ENCODE results near the gene STMN3.

Gene STMN3

DNA sequence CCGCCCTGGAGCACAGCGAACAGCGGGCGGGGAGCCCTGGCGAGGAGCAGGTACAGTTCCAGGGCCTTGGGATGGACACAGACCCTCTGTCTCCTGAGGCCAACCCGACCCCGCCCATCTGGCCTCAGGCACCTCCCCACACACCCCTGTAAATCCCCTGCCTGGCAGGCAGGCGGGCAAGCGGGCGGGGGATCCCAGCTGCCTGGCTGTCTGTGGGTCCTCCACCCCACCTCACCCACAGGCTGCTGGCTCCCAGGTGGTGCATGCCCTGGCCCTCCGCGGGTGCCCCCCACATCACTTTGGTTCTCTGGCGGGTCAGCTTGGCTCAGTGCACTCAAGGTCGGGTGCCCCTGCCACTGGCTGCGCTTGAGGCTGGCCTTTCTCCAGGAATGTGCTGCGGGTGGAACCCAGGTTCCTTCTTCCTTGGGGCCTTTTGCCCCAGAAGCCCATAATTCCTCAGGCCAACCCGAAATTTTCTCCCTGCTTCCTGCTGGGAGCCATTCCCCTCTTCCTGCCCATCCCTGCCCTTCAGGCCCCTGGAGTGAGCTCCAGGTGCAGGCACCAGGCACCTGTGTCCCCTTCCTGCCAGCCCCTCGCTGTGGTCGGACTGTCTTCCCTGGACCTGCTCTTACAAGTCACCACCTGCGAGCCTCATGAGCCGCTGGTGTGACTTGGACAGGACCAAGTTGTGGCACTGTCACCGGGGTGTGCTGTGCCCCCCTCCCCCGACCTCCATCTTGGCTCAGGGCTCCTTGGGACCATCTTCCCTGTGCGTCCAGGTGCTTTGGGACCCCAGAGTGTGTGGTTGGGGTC, 37.9 kb upstream of the STMN3 start:
- no peak for DNase-seq (ENCODE audit: low read depth)

DNA sequence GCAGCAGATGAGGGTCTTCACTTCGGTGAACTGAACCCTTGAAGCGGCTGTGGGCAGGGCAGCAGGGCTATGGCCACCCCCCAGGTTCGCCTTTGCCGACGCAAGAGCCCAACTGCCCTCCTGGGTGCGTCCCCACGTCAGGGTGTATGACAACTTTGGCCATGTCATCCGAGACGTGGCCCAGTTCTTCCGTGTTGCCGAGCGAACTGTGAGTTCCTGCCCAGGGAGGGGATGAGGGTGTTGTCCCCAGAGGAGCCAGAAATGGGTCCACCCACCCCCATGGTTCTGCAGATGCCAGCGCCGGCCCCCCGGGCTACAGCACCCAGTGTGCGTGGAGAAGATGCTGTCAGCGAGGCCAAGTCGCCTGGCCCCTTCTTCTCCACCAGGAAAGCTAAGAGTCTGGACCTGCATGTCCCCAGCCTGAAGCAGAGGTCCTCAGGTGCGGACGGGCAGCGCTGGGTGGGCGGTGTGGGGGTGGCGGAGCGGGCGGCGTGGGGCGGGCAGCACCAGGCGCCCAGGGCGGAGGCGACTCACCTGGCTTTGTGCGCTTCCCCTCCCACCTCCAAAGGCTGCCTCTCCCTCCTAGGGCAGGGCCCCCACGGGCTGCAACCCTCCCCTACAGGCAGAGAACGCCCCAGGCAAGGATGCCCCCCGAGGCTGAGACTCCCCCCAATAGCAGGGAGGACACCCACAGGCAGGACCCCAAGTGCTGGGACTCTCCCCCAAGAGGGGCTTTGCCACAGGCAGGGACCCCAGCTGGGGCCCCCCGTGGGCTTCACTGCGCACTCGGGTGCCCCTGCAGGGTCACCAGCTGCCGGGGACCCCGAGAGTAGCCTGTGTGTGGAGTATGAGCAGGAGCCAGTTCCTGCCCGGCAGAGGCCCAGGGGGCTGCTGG, 37.0 kb upstream of the STMN3 start:
- DNase-seq (ENCODE audit: low read depth) = no peak
- TF ChIP-seq, protein P1, sequence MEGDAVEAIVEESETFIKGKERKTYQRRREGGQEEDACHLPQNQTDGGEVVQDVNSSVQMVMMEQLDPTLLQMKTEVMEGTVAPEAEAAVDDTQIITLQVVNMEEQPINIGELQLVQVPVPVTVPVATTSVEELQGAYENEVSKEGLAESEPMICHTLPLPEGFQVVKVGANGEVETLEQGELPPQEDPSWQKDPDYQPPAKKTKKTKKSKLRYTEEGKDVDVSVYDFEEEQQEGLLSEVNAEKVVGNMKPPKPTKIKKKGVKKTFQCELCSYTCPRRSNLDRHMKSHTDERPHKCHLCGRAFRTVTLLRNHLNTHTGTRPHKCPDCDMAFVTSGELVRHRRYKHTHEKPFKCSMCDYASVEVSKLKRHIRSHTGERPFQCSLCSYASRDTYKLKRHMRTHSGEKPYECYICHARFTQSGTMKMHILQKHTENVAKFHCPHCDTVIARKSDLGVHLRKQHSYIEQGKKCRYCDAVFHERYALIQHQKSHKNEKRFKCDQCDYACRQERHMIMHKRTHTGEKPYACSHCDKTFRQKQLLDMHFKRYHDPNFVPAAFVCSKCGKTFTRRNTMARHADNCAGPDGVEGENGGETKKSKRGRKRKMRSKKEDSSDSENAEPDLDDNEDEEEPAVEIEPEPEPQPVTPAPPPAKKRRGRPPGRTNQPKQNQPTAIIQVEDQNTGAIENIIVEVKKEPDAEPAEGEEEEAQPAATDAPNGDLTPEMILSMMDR (conservative IDR thresholded peaks at IDR 0.05; ENCODE audit: low read length) = no peak
- no peak overlapping the region for H3K4me3 ChIP-seq (ENCODE audit: low read length)

More for the DNA sequence above, 37.9 kb upstream of the STMN3 start:
- TF ChIP-seq, protein P1 (conservative IDR thresholded peaks at IDR 0.05; ENCODE audit: low read length) = no peak
- H3K4me3 ChIP-seq (ENCODE audit: low read length) = no peak overlapping the region

DNA sequence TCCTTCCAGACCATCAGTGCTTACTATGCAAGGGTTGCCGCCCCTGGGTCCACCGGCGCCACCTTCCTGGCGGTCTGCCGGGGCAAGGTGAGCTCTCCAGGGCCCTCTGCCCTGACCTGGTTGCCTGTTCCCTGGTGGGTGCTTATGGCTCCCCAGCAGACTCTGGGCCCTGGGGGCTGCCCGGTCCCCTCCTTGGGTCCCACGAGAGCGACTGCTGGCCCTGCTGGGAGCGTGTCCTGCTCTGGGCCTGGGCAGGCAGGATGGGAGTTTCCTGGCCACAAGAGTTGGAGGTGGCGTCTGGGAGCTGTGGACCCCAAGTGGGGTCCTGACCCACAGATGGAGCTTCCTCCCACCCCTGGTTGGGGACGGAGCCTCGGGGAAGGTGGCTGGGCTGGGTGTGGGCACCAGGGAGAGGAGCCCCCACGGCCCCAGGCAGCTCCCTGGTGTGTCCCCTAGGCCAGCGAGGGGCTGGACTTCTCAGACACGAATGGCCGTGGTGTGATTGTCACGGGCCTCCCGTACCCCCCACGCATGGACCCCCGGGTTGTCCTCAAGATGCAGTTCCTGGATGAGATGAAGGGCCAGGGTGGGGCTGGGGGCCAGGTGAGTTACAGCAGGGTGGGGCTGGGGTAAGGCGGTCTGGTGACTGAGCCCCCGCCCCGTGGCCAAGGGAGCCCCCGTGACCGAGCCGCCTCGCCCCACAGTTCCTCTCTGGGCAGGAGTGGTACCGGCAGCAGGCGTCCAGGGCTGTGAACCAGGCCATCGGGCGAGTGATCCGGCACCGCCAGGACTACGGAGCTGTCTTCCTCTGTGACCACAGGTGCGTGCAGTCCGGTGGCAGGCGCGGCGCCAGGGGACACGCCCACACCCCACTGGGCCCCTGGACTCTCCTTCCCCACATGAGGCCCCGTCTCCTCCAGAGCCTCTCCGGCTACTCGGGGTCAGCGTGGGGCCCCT, 36.1 kb upstream of the STMN3 start:
- TF ChIP-seq, protein P1 (conservative IDR thresholded peaks at IDR 0.05; ENCODE audit: low read length) = no peak
- DNase-seq (ENCODE audit: low read depth) = no peak
- H3K4me3 ChIP-seq (ENCODE audit: low read length) = no peak overlapping the region

DNA sequence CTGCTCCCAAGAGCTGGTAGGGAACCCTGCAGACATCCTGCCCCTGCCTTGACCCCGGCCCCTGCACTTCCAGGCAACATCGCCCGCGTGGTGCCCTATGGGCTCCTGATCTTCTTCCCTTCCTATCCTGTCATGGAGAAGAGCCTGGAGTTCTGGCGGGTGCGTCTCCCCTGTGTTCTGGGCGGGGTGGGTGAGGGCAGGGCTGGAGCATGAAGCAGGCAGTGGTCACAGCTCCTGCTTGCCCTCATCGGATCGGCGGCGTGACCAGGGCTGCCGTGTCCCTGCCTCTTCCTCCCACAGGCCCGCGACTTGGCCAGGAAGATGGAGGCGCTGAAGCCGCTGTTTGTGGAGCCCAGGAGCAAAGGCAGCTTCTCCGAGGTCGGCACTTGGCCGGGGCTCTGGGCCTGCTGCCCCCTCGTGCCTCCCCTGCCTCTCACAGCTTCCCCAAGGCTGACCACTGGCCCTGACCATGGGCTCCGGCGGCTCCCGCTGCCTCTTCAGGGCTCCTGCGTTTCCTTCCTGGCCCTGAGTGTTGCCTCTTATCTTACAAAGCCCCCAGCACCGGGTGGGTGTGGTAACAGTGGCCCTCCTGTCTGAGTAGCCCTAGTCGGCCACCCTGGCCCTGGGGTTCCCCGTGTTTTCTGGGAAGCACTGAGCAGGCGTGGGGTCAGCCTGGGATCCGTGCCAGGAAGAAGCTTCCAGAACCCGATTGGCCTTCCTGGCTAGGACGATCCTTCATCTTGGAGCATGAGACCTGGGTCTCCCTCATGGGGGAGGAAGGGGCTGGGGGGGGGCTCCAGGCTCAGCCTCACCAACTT, 35.2 kb upstream of the STMN3 start:
- TF ChIP-seq, protein P1 (conservative IDR thresholded peaks at IDR 0.05; ENCODE audit: low read length) = no peak
- DNase-seq (ENCODE audit: low read depth) = no peak
- no peak overlapping the region for H3K4me3 ChIP-seq (ENCODE audit: low read length)

DNA sequence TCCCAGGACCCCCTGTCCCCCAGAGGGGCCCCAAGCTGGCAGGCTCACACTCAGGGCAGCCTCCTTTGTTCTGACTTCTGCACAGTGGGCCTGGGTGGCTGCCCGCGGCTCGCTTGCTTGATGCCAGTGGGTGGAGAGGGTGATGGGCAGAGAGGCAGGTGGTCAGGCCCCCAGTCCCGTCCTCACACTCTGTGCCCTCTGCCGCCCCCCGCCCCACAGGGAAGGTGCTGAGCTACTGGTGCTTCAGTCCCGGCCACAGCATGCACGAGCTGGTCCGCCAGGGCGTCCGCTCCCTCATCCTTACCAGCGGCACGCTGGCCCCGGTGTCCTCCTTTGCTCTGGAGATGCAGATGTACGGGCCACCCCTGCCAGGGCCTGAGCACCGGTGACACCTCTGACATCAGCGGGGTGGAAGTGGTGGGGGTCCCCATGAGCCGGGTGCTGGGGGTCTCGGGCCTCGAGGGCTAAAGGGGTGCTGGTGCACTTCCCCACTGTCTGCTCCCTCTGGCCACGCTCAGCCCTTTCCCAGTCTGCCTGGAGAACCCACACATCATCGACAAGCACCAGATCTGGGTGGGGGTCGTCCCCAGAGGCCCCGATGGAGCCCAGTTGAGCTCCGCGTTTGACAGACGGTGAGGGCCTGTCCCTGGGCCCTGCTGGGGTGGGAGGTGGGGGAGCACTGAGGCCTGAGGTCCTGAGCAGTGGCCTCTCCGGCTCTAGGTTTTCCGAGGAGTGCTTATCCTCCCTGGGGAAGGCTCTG, 34.4 kb upstream of the STMN3 start:
- TF ChIP-seq, protein P1 (conservative IDR thresholded peaks at IDR 0.05; ENCODE audit: low read length) = no peak
- DNase-seq (ENCODE audit: low read depth) = no peak
- H3K4me3 ChIP-seq (ENCODE audit: low read length) = no peak overlapping the region

Measured in AG10803 (cell line).